SK-N-SH treated with all-trans-retinoic acid at 6 μM for 48 hours (cell line): ENCODE results near the gene CASP6.

ENCODE experiments used
- BACH2 ChIP-seq: fragments of 250-450 bp; sonication (Bioruptor Pico); IDR thresholded peaks from 2 replicates; pipeline ENCODE4 v1.9.0; 2021; ENCODE audit warnings: mild to moderate bottlenecking, borderline replicate concordance
- ESRRG ChIP-seq: fragments of 250-450 bp; sonication (Bioruptor Pico); IDR thresholded peaks from 2 replicates; pipeline ENCODE4 v1.6.1; 2021; ENCODE audit warnings: mild to moderate bottlenecking
- GLIS3 ChIP-seq: fragments of 250-450 bp; sonication (Bioruptor Pico); IDR thresholded peaks from 2 replicates; pipeline ENCODE4 v1.5.0; 2020; ENCODE audit warnings: mild to moderate bottlenecking, moderate library complexity
- OSR1 ChIP-seq: fragments of 250-450 bp; sonication (Bioruptor Pico); IDR thresholded peaks from 2 replicates; pipeline ENCODE4 v1.8.0; 2022; ENCODE audit warnings: moderate library complexity, mild to moderate bottlenecking, inconsistent platforms
- PATZ1 ChIP-seq: fragments of 250-450 bp; sonication (Bioruptor Pico); IDR thresholded peaks from 2 replicates; pipeline ENCODE4 v1.8.0; 2020; ENCODE audit warnings: mild to moderate bottlenecking, moderate library complexity, borderline replicate concordance
- PPARA ChIP-seq: fragments of 250-450 bp; sonication (Bioruptor Pico); IDR thresholded peaks from 2 replicates; pipeline ENCODE4 v1.5.0; 2020; ENCODE audit warnings: mild to moderate bottlenecking, borderline replicate concordance
- RARB ChIP-seq: fragments of 250-450 bp; sonication (Bioruptor Pico); IDR thresholded peaks from 2 replicates; pipeline ENCODE4 v1.8.0; 2021; ENCODE audit warnings: mild to moderate bottlenecking, moderate library complexity
- SNAI2 ChIP-seq: fragments of 250-450 bp; sonication (Bioruptor Pico); IDR thresholded peaks from 2 replicates; pipeline ENCODE4 v1.5.0; 2020; ENCODE audit warnings: mild to moderate bottlenecking, moderate library complexity
- TOX ChIP-seq: fragments of 250-450 bp; sonication (Bioruptor Pico); IDR thresholded peaks from 2 replicates; pipeline ENCODE4 v1.8.0; 2021; ENCODE audit warnings: mild to moderate bottlenecking, moderate library complexity, borderline replicate concordance
- ZC3H10 ChIP-seq: fragments of 250-450 bp; sonication (Bioruptor Pico); IDR thresholded peaks from 2 replicates; pipeline ENCODE4 v1.5.1; 2021; ENCODE audit warnings: mild to moderate bottlenecking, moderate library complexity
- ZFP3 ChIP-seq: fragments of 250-450 bp; sonication (Bioruptor Pico); IDR thresholded peaks from 2 replicates; pipeline ENCODE4 v1.5.0; 2020; ENCODE audit warnings: mild to moderate bottlenecking, moderate library complexity
- ZFP30 ChIP-seq: fragments of 450-650 bp; formaldehyde crosslinking; IDR thresholded peaks from 2 replicates; pipeline ENCODE4 v1.5.0; 2022; ENCODE audit warnings: mild to moderate bottlenecking, moderate library complexity
- TF ChIP-seq, protein P1 (sequence below): fragments of 250-450 bp; sonication (Bioruptor Pico); IDR thresholded peaks from 2 replicates; pipeline ENCODE4 v1.5.1; 2020; ENCODE audit warnings: low read depth, mild to moderate bottlenecking, moderate library complexity
- TF ChIP-seq, protein P2 (sequence below): fragments of 250-450 bp; sonication (Bioruptor Pico); IDR thresholded peaks from 2 replicates; pipeline ENCODE4 v1.8.0; 2021; ENCODE audit warnings: low read depth, mild to moderate bottlenecking, moderate library complexity, borderline replicate concordance

DNA sequence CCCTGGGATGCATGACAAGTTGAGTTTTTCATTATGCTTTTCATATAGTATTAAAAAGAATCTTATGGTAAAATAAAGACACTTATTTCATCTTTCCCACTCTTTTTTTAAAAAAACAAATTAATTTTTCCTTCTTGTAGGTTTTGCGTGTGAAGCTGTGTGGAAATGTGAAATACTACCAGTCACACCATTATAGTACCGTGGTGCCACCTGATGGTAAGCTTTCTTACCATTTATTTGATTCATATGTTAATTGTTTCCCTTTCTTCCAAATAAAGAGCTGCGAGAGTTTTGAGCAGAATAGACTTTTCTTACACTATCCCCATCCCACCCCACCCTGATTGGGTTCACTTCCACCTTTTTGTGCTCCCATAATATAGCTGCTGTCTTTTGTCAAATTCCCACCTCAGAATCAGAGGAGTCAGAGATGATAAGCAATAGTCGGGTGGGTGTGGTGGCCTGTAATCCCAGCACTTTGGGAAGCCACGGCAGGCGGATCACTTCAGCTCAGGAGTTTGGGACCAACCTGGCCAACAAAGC, 44.3 kb downstream of the CASP6 start:
- TF ChIP-seq PPARA (CRISPR knock-in tag): no peak
- TF ChIP-seq BACH2 (CRISPR knock-in tag): no peak
- no peak for TF ChIP-seq PATZ1 (CRISPR knock-in tag)
- TF ChIP-seq, protein P1, sequence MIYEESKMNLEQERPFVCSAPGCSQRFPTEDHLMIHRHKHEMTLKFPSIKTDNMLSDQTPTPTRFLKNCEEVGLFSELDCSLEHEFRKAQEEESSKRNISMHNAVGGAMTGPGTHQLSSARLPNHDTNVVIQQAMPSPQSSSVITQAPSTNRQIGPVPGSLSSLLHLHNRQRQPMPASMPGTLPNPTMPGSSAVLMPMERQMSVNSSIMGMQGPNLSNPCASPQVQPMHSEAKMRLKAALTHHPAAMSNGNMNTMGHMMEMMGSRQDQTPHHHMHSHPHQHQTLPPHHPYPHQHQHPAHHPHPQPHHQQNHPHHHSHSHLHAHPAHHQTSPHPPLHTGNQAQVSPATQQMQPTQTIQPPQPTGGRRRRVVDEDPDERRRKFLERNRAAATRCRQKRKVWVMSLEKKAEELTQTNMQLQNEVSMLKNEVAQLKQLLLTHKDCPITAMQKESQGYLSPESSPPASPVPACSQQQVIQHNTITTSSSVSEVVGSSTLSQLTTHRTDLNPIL (CRISPR knock-in tag): no peak
- TF ChIP-seq ZC3H10 (CRISPR knock-in tag): no peak
- TF ChIP-seq ZFP3: no peak
- no peak for TF ChIP-seq GLIS3 (CRISPR knock-in tag)
- TF ChIP-seq RARB (CRISPR knock-in tag): no peak
- TF ChIP-seq, protein P2, sequence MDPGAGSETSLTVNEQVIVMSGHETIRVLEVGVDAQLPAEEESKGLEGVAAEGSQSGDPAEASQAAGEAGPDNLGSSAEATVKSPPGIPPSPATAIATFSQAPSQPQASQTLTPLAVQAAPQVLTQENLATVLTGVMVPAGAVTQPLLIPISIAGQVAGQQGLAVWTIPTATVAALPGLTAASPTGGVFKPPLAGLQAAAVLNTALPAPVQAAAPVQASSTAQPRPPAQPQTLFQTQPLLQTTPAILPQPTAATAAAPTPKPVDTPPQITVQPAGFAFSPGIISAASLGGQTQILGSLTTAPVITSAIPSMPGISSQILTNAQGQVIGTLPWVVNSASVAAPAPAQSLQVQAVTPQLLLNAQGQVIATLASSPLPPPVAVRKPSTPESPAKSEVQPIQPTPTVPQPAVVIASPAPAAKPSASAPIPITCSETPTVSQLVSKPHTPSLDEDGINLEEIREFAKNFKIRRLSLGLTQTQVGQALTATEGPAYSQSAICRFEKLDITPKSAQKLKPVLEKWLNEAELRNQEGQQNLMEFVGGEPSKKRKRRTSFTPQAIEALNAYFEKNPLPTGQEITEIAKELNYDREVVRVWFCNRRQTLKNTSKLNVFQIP (CRISPR knock-in tag): no peak
- TF ChIP-seq ZFP30 (CRISPR knock-in tag): no peak
- no peak for TF ChIP-seq OSR1 (CRISPR knock-in tag)
- no peak for TF ChIP-seq SNAI2 (CRISPR knock-in tag)
- no peak for TF ChIP-seq TOX
- no peak for TF ChIP-seq ESRRG
